ENCODE measurements around the gene ZFR2.

Gene ZFR2

GRCh38 chr19:3805859-3806258 is 63.0 kb downstream of the ZFR2 start:
- no peaks in the 10 kb centered on the region for H3K9me2 ChIP-seq (ENCODE audit: low read depth, low read length)
- no peak overlapping the region for H3K27ac ChIP-seq (ENCODE audit: low read depth, low read length, poor library complexity, severe bottlenecking)
- no peaks in the 10 kb centered on the region for H3K9me3 ChIP-seq (ENCODE audit: low read length)
- no peak overlapping the region for H3K4me2 ChIP-seq (ENCODE audit: low read length)
- H3K36me3 ChIP-seq (ENCODE audit: insufficient read depth, low read length): no peaks in the 10 kb centered on the region
- no peak overlapping the region for H3K4me3 ChIP-seq (ENCODE audit: low read depth, low read length, poor library complexity, severe bottlenecking)
- no peak overlapping the region for H2AFZ ChIP-seq (ENCODE audit: low read length)
- no peak for TF ChIP-seq CTCF (IDR thresholded peaks at IDR 0.05; ENCODE audit: low read length)
- TF ChIP-seq EZH2 (IDR thresholded peaks at IDR 0.05; ENCODE audit: borderline replicate concordance, low read length): no peak
- peaks cover 9% of the 10 kb centered on the region for H3K4me1 ChIP-seq (ENCODE audit: insufficient read depth, low read length, severe bottlenecking)
- no peaks in the 10 kb centered on the region for H4K20me1 ChIP-seq (ENCODE audit: insufficient read depth, low read length)
- H3K27me3 ChIP-seq (ENCODE audit: insufficient read depth, low read length): peaks cover 7% of the 10 kb centered on the region; the same call in 1 of the 2 replicates
- no peaks in the 10 kb centered on the region for H3K79me2 ChIP-seq (ENCODE audit: insufficient read depth, low read length)
- no peak overlapping the region for H3K9ac ChIP-seq (ENCODE audit: low read length)
- H3F3A ChIP-seq (ENCODE audit: insufficient read depth, low read length): no peaks in the 10 kb centered on the region

GRCh38 chr19:3804429-3804828 is 64.4 kb downstream of the ZFR2 start:
- Histone ChIP-seq H2AFZ (ENCODE audit: low read length) (no peak overlapping the region), H3K9ac (ENCODE audit: low read length) (no peak overlapping the region), H3K9me3 (ENCODE audit: low read length) (no peaks in the 10 kb centered on the region), H3K27me3 (ENCODE audit: insufficient read depth, low read length) (no peaks in the 10 kb centered on the region; the same call in 1 of the 2 replicates), H3K4me1 (ENCODE audit: insufficient read depth, low read length, severe bottlenecking) (no peaks in the 10 kb centered on the region), H3K4me3 (ENCODE audit: low read depth, low read length, poor library complexity, severe bottlenecking) (no peak overlapping the region), H3K4me2 (ENCODE audit: low read length) (no peak overlapping the region), H4K20me1 (ENCODE audit: insufficient read depth, low read length) (no peaks in the 10 kb centered on the region), H3K27ac (ENCODE audit: low read depth, low read length, poor library complexity, severe bottlenecking) (no peak overlapping the region), H3K36me3 (ENCODE audit: insufficient read depth, low read length) (no peaks in the 10 kb centered on the region), H3F3A (ENCODE audit: insufficient read depth, low read length) (no peaks in the 10 kb centered on the region), H3K79me2 (ENCODE audit: insufficient read depth, low read length) (no peaks in the 10 kb centered on the region), H3K9me2 (ENCODE audit: low read depth, low read length) (no peaks in the 10 kb centered on the region)
- TF ChIP-seq CTCF (IDR thresholded peaks at IDR 0.05; ENCODE audit: low read length) (no peak), EZH2 (IDR thresholded peaks at IDR 0.05; ENCODE audit: borderline replicate concordance, low read length) (no peak)

GRCh38 chr19:3803986-3804385 is 64.9 kb downstream of the ZFR2 start:
- Histone ChIP-seq H3K27ac (ENCODE audit: low read depth, low read length, poor library complexity, severe bottlenecking) (no peak overlapping the region), H4K20me1 (ENCODE audit: insufficient read depth, low read length) (no peaks in the 10 kb centered on the region), H3K36me3 (ENCODE audit: insufficient read depth, low read length) (no peaks in the 10 kb centered on the region), H3K79me2 (ENCODE audit: insufficient read depth, low read length) (no peaks in the 10 kb centered on the region), H3F3A (ENCODE audit: insufficient read depth, low read length) (no peaks in the 10 kb centered on the region), H3K4me3 (ENCODE audit: low read depth, low read length, poor library complexity, severe bottlenecking) (no peak overlapping the region), H3K9me3 (ENCODE audit: low read length) (no peaks in the 10 kb centered on the region), H3K9ac (ENCODE audit: low read length) (no peak overlapping the region), H3K4me1 (ENCODE audit: insufficient read depth, low read length, severe bottlenecking) (no peaks in the 10 kb centered on the region), H3K4me2 (ENCODE audit: low read length) (no peak overlapping the region), H2AFZ (ENCODE audit: low read length) (no peak overlapping the region), H3K9me2 (ENCODE audit: low read depth, low read length) (no peaks in the 10 kb centered on the region), H3K27me3 (ENCODE audit: insufficient read depth, low read length) (no peaks in the 10 kb centered on the region; the same call in 1 of the 2 replicates)
- TF ChIP-seq CTCF (IDR thresholded peaks at IDR 0.05; ENCODE audit: low read length) (no peak), EZH2 (IDR thresholded peaks at IDR 0.05; ENCODE audit: borderline replicate concordance, low read length) (no peak)

All from OCI-LY1 (cell line).